GM12878 (cell line): ENCODE data around the gene HPSE2. TPM values are rescaled to one million over a fixed set of nuclear protein-coding genes. Genes with fewer than 3 reads are reported as not detected.

ENCODE experiments used
- ATAC-seq: fragments of 200-7000 bp; cut with Tn5 transposase; 3 replicates; pipeline ENCODE4 v1.9.1; 2020; ENCODE audit warnings: mild to moderate bottlenecking, moderate library complexity
- BruUV-seq: library from RNA; stranded (reverse); fragments of 400-500 nt; replicated peaks from 2 replicates; lab custom pipeline; 2021; lab: Mats Ljungman, UMichigan
- CTCF ChIA-PET: fragments of 300-600 bp; sonication (Branson Sonifier 250); formaldehyde crosslinking; extraction: SDS; loops from one replicate; lab custom pipeline; 2021; ENCODE audit warnings: inconsistent platforms; lab: Yijun Ruan, JAX
- POLR2A ChIA-PET: fragments of 350-600 bp; formaldehyde crosslinking; extraction: SDS; loops from one replicate; lab custom pipeline; 2021; ENCODE audit warnings: inconsistent platforms; lab: Charles Lee
- RAD21 ChIA-PET: fragments of 300-600 bp; sonication (Branson Sonifier 250); formaldehyde crosslinking; loops from one replicate; lab custom pipeline; 2023; ENCODE audit warnings: antibody characterized with exemption; ENCODE audit not compliant: unreplicated experiment; lab: Charles Lee
- SMC1A ChIA-PET: fragments of 300-600 bp; sonication (Branson Sonifier 250); formaldehyde crosslinking; loops from one replicate; lab custom pipeline; 2023; ENCODE audit not compliant: unreplicated experiment, uncharacterized antibody; lab: Charles Lee
- DNase-seq: peaks from one replicate; pipeline ENCODE4 v3.0.0-alpha.2; 2011; ENCODE audit warnings: low read depth, low spot score
- FAIRE-seq: peaks from 3 replicates; lab custom pipeline; 2011; peaks lifted over from hg19 to GRCh38; lab: Jason Lieb, UNC
- H2AFZ ChIP-seq: 2 replicates; pipeline ENCODE4 v1.6.0; 2011; ENCODE audit warnings: low read depth, low read length, control low read depth; ENCODE audit not compliant: control insufficient read depth
- H3K27ac ChIP-seq: 2 replicates; pipeline ENCODE4 v1.5.1; 2011; ENCODE audit warnings: control low read depth; ENCODE audit not compliant: control insufficient read depth, insufficient read depth
- H3K27me3 ChIP-seq, 2 experiments: replicated peaks in 1 of 2; 2 replicates each; pipeline versions ENCODE4 v1.6.0 to v1.6.1; 2011; ENCODE audit warnings: low read length in 1 of 2; ENCODE audit not compliant: control insufficient read depth in 2 of 2, insufficient read depth in 2 of 2
- H3K36me3 ChIP-seq, 2 experiments: 2 replicates each; pipeline ENCODE4 v1.5.1; 2011; ENCODE audit warnings: low read length in 1 of 2; ENCODE audit not compliant: control insufficient read depth in 2 of 2, insufficient read depth in 2 of 2
- H3K4me1 ChIP-seq: 2 replicates; pipeline ENCODE4 v1.6.1; 2011; ENCODE audit warnings: mild to moderate bottlenecking, low read length, moderate library complexity, mixed read lengths; ENCODE audit not compliant: control insufficient read depth, insufficient read depth
- H3K4me2 ChIP-seq: 2 replicates; pipeline ENCODE4 v1.6.0; 2011; ENCODE audit warnings: control low read depth; ENCODE audit not compliant: control insufficient read depth, insufficient read depth
- H3K4me3 ChIP-seq: fragments of 200-600 bp; sonication (generic); 2 replicates; pipeline ENCODE4 v1.5.1; 2016
- H3K79me2 ChIP-seq: 2 replicates; pipeline ENCODE4 v1.6.0; 2011; ENCODE audit warnings: low read length; ENCODE audit not compliant: control insufficient read depth, insufficient read depth
- H3K9ac ChIP-seq: 2 replicates; pipeline ENCODE4 v1.8.0; 2011; ENCODE audit warnings: low read length, control low read depth, mixed read lengths; ENCODE audit not compliant: control insufficient read depth, insufficient read depth
- H3K9me3 ChIP-seq: replicated peaks from 3 replicates; pipeline ENCODE4 v1.5.1; 2011; ENCODE audit warnings: mild to moderate bottlenecking, low read length; ENCODE audit not compliant: control insufficient read depth, insufficient read depth
- H4K20me1 ChIP-seq: 2 replicates; pipeline ENCODE4 v1.6.0; 2011; ENCODE audit not compliant: control insufficient read depth, insufficient read depth
- BMI1 ChIP-seq: fragments of 450-650 bp; IDR thresholded peaks from 2 replicates; pipeline ENCODE4 v1.6.1; 2016; ENCODE audit warnings: mild to moderate bottlenecking, moderate library complexity, borderline replicate concordance
- CBFB ChIP-seq: IDR thresholded peaks from 2 replicates; pipeline ENCODE4 v1.6.1; 2016; ENCODE audit warnings: antibody characterized with exemption, low read depth
- CEBPB ChIP-seq, 2 experiments: fragments of 150-350 bp in 1 of 2; IDR thresholded peaks; 2 replicates each; pipeline ENCODE4 v1.6.1; 2012 to 2014; ENCODE audit warnings: low read depth in 2 of 2, low read length in 2 of 2, borderline replicate concordance in 1 of 2, inconsistent platforms in 1 of 2
- CREB1 ChIP-seq: IDR thresholded peaks from 2 replicates; pipeline ENCODE4 v1.6.1; 2012; ENCODE audit warnings: low read depth, mild to moderate bottlenecking, inconsistent platforms
- EGR1 ChIP-seq, 2 experiments: IDR thresholded peaks; 1 replicate in 1 of 2; 2 replicates in 1 of 2; pipeline ENCODE4 v1.6.1; 2011 to 2012; ENCODE audit warnings: low read depth in 2 of 2, low read length in 2 of 2, borderline replicate concordance in 1 of 2, mild to moderate bottlenecking in 1 of 2, moderate library complexity in 1 of 2
- GABPA ChIP-seq: IDR thresholded peaks from 2 replicates; pipeline ENCODE4 v1.6.1; 2014; ENCODE audit warnings: antibody characterized with exemption, low read depth, mild to moderate bottlenecking, inconsistent platforms
- HDAC2 ChIP-seq: fragments of 200-600 bp; sonication (generic); IDR thresholded peaks from 2 replicates; pipeline ENCODE4 v1.6.1; 2017
- IKZF2 ChIP-seq, 2 experiments: fragments of 450-650 bp; IDR thresholded peaks; 2 replicates each; pipeline ENCODE4 v1.6.1; 2017; ENCODE audit warnings: mild to moderate bottlenecking in 2 of 2, moderate library complexity in 2 of 2
- PAX5 ChIP-seq: IDR thresholded peaks from 2 replicates; pipeline ENCODE4 v1.6.1; 2011; ENCODE audit warnings: low read depth, low read length, borderline replicate concordance
- PKNOX1 ChIP-seq: fragments of 450-650 bp; IDR thresholded peaks from 2 replicates; pipeline ENCODE4 v1.6.1; 2016; ENCODE audit warnings: mild to moderate bottlenecking
- POLR2AphosphoS2 ChIP-seq: IDR thresholded peaks from 2 replicates; pipeline ENCODE4 v1.6.1; 2011; ENCODE audit warnings: low read depth, mild to moderate bottlenecking, low read length, improper control_type of control experiment, moderate library complexity
- POLR2AphosphoS5 ChIP-seq: IDR thresholded peaks from 2 replicates; pipeline ENCODE4 v1.6.1; 2011; ENCODE audit warnings: mild to moderate bottlenecking, low read length, inconsistent platforms
- PRDM15 ChIP-seq: fragments of 450-650 bp; formaldehyde crosslinking; IDR thresholded peaks from 2 replicates; pipeline ENCODE4 v1.4.0; 2020; ENCODE audit warnings: mild to moderate bottlenecking, moderate library complexity
- RBBP5 ChIP-seq: fragments of 200-600 bp; sonication (generic); conservative IDR thresholded peaks from 2 replicates; pipeline ENCODE4 v1.6.1; 2016
- RCOR1 ChIP-seq: conservative IDR thresholded peaks from 2 replicates; pipeline ENCODE4 v1.6.1; 2012; ENCODE audit warnings: low read depth, low read length, improper control_type of control experiment
- SKIL ChIP-seq: fragments of 450-650 bp; IDR thresholded peaks from 2 replicates; pipeline ENCODE4 v1.6.1; 2017; ENCODE audit warnings: mild to moderate bottlenecking, low read depth, inconsistent platforms; ENCODE audit not compliant: poor library complexity, severe bottlenecking
- SMARCA5 ChIP-seq: fragments of 450-650 bp; IDR thresholded peaks from 2 replicates; pipeline ENCODE4 v1.6.1; 2017; ENCODE audit warnings: mild to moderate bottlenecking
- SREBF1 ChIP-seq: IDR thresholded peaks from 2 replicates; pipeline ENCODE4 v1.6.1; 2012; ENCODE audit warnings: mild to moderate bottlenecking, low read length
- SREBF2 ChIP-seq: IDR thresholded peaks from 2 replicates; pipeline ENCODE4 v1.6.1; 2012; ENCODE audit warnings: mild to moderate bottlenecking, low read length
- ZSCAN29 ChIP-seq: fragments of 450-650 bp; IDR thresholded peaks from 2 replicates; pipeline ENCODE4 v1.6.1; 2017; ENCODE audit warnings: mild to moderate bottlenecking, moderate library complexity
- WGBS: methylation state at CpG from one replicate; pipeline ENCODE4 v1.1.6; 2016; ENCODE audit warnings: low lambda C conversion rate; ENCODE audit not compliant: insufficient replicate concordance, insufficient coverage; ENCODE audit errors: missing lambda C conversion rate; 5-methylcytosine and 5-hydroxymethylcytosine counted together
- in situ Hi-C: fragments of 300-500 bp; cut with MboI; formaldehyde crosslinking; loops from 9 replicates; pipeline ENCODE4 v1.14.3; 2018; ENCODE audit warnings: mixed read lengths
- intact Hi-C: fragments of 100-400 bp; cut with micrococcal nuclease; formaldehyde crosslinking; loops from one replicate; pipeline ENCODE4 v1.14.2; 2022; ENCODE audit not compliant: unreplicated experiment
- polyA plus RNA-seq, 11 experiments: library from polyadenylated mRNA; depleted of rRNA in 4 of 11; unstranded in 6 of 11; stranded (reverse) in 5 of 11; fragments of >200 nt; fragmentation: Nextera tagmentation in 4 of 11; fragmentation: Illumina TruSeq in 1 of 11; extraction: Ambion mirVana in 4 of 11; extraction: Trizol in 1 of 11; gene quantifications; 1 replicate in 1 of 11; 2 replicates in 10 of 11; pipeline versions ENCODE4 v1.2.1 to v1.2.3, GENCODE V29; 2011 to 2016; ENCODE audit warnings: inconsistent platforms in 2 of 11, missing spikeins in 2 of 11, low read depth in 1 of 11
- total RNA-seq, 4 experiments: library from RNA; depleted of rRNA in 3 of 4; stranded (reverse); fragments of >200 nt in 3 of 4; fragmentation: Illumina TruSeq in 1 of 4; extraction: Trizol in 1 of 4; gene quantifications; 2 replicates each; pipeline versions ENCODE4 v1.2.1 to v1.2.3, GENCODE V29; 2013 to 2021

The HPSE2 gene
- total and polyA plus RNA-seq, 10 of the 15 experiments (the other 5 are each of a cell fraction or from before 2014, with no cell fraction given) = 0.06 TPM; not detected in 9

- Histone ChIP-seq H3K9ac (no peak overlapping the region), H3K79me2 (no peaks in the 10 kb centered on the region), H3K9me3 (no peaks in the 10 kb centered on the region), H3K36me3 (no peaks in the 10 kb centered on the region), H4K20me1 (no peaks in the 10 kb centered on the region), H3K27ac (no peak overlapping the region), H3K27me3 (no peaks in the 10 kb centered on the region), H2AFZ (no peak overlapping the region), H3K4me2 (no peak overlapping the region), H3K4me1 (no peaks in the 10 kb centered on the region), H3K4me3 (no peak overlapping the region)
- WGBS = 5% methylated on average over 1 of the region's 1 CpG
- intact Hi-C loops (no loop called here), in situ Hi-C loops (no loop called here)
- TF ChIP-seq IKZF2 (IDR thresholded peaks at IDR 0.05) = no peak
- TF ChIP-seq RCOR1 = no peak
- no peak for TF ChIP-seq RBBP5
- TF ChIP-seq POLR2AphosphoS2 = no peak
- no peak for TF ChIP-seq BMI1
- no peak for TF ChIP-seq CEBPB (IDR thresholded peaks at IDR 0.05; ENCODE audit: borderline replicate concordance in 1 of 2, low read depth in 2 of 2, low read length in 2 of 2)
- no peak for TF ChIP-seq PRDM15 (CRISPR knock-in tag)
- TF ChIP-seq ZSCAN29 = no peak
- TF ChIP-seq PKNOX1 = no peak
- TF ChIP-seq PAX5 = no peak
- no peak for TF ChIP-seq GABPA
- TF ChIP-seq EGR1 (IDR thresholded peaks at IDR 0.05; ENCODE audit: borderline replicate concordance in 1 of 2, low read depth in 2 of 2, low read length in 2 of 2) = no peak
- TF ChIP-seq CREB1 = no peak
- no peak for TF ChIP-seq SKIL
- TF ChIP-seq CBFB = no peak
- no peak for TF ChIP-seq SMARCA5
- no peak for TF ChIP-seq SREBF1
- no peak for TF ChIP-seq POLR2AphosphoS5
- no peak for TF ChIP-seq HDAC2
- no peak for TF ChIP-seq SREBF2
- FAIRE-seq (no peak), DNase-seq (no peak), ATAC-seq (no peak)
- ChIA-PET RAD21 (no interaction called here), SMC1A (no interaction called here), CTCF (no interaction called here), POLR2A (no interaction called here)
- no TSS peak for BruUV-seq
These were observed 402.1 kb downstream of the HPSE2 start for GRCh38 chr10:98833542-98833941.
